ENCODE results near the gene SELPLG.
"Not testable (repeated sequence)": the region's sequence is repeated elsewhere in the genome, so short reads cannot be mapped to it uniquely, and the experiment has no call there.

SELPLG gene

GRCh38 chr12:108602976-108603704, 30.6 kb downstream of the SELPLG start:
- DNase-seq = no peak

GRCh38 chr12:108602209-108602705, 31.4 kb downstream of the SELPLG start:
- no peak for DNase-seq

GRCh38 chr12:108600702-108601007, 33.0 kb downstream of the SELPLG start:
- DNase-seq = no peak

GRCh38 chr12:108599948-108600701, 33.6 kb downstream of the SELPLG start:
- no peak for DNase-seq

GRCh38 chr12:108599541-108599940, 34.2 kb downstream of the SELPLG start:
- no peak for DNase-seq

GRCh38 chr12:108598553-108599250, 35.0 kb downstream of the SELPLG start:
- no peak for DNase-seq

GRCh38 chr12:108597559-108598471, 35.9 kb downstream of the SELPLG start, which contains the start of gene TMEM119:
TMEM119 (minus strand) TSS chr12:108598084; CDS start chr12:108592383, 5,701 bp downstream.
- DNase-seq = peak; percentile 89

- DNase-seq = no peak
Measured at GRCh38 chr12:108596854-108597558, 36.7 kb downstream of the SELPLG start.

GRCh38 chr12:108595711-108596647, 37.7 kb downstream of the SELPLG start:
- no peak for DNase-seq

- no peak for DNase-seq
Measured at GRCh38 chr12:108594960-108595710, 38.6 kb downstream of the SELPLG start.

GRCh38 chr12:108594323-108594903, 39.3 kb downstream of the SELPLG start:
- DNase-seq = no peak

GRCh38 chr12:108592033-108592909, 41.4 kb downstream of the SELPLG start:
- DNase-seq = no peak

- DNase-seq = no peak
Measured at GRCh38 chr12:108591267-108591980, 42.3 kb downstream of the SELPLG start.

GRCh38 chr12:108590463-108590862, 43.2 kb downstream of the SELPLG start:
- DNase-seq = not testable (repeated sequence)

GRCh38 chr12:108589840-108590229, 43.9 kb downstream of the SELPLG start:
- DNase-seq = no peak

- DNase-seq = peak; percentile 88
Measured at GRCh38 chr12:108589028-108589839, 44.5 kb downstream of the SELPLG start.

- DNase-seq = no peak
Measured at GRCh38 chr12:108587826-108588225, 45.9 kb downstream of the SELPLG start.
